CMK (cell line): Measurements from ENCODE around the gene BSND.

Experiments used
- DNase-seq: peaks from one replicate; pipeline ENCODE4 v3.0.0-alpha.2; 2010; ENCODE audit warnings: low read depth

BSND gene

DNA sequence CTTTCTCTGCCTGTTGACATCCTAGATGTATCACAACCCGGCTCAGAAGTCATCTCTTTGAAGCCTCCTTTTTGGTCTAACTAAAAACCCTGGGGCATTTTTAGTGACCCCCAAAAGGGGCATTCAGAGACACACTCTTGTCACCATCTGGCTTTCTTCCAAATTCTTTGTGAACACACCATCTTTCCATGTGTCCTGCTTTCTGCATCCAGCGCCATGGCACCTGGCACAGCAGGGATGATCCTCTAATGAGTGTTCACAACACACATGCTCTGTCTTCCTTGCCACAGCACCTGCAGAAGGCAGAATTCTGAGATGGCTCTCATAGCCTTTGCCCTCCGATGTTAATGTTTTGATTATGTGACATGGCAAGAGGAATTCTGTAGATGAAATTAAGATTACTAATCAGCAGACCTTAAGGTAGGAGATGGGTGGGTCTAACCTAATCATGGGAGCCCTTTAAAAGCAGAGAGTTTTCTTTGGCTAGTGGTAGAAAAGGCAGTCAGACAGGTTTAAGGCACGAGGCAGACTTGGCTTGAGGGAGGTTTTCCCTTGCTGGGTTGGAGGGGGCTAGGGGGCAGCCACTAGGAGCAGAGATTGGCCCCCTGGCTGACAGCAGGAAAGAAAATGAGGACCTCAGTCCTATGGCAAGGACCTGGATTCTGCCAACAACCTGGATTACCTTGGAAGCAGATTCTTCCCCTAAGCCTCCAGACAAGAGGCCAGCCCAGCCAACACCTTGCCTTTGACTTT lies 23.2 kb upstream of the BSND start:
- no peak for DNase-seq

DNA sequence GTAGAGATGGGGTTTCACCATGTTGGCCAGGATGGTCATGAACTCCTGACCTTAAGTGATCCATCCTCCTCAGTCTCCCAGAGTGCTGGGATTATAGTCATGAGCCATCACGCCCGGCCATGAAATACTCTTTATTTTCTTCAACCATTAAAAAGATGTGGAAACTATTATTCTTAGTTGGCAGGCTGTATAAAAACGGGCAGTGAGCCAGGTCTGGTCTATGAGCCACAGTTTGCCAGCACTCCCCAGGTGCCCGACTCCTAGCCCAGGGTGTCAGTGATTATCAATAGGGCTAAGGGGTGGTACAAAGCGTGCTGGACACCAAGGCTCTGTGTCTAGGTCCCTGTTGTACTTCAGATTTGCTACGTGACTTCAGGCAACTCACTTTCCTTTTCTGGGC lies 22.0 kb upstream of the BSND start:
- DNase-seq: no peak

- no peak for DNase-seq
These were observed 21.0 kb upstream of the BSND start for GRCh38 chr1:54977533-54978297.

DNA sequence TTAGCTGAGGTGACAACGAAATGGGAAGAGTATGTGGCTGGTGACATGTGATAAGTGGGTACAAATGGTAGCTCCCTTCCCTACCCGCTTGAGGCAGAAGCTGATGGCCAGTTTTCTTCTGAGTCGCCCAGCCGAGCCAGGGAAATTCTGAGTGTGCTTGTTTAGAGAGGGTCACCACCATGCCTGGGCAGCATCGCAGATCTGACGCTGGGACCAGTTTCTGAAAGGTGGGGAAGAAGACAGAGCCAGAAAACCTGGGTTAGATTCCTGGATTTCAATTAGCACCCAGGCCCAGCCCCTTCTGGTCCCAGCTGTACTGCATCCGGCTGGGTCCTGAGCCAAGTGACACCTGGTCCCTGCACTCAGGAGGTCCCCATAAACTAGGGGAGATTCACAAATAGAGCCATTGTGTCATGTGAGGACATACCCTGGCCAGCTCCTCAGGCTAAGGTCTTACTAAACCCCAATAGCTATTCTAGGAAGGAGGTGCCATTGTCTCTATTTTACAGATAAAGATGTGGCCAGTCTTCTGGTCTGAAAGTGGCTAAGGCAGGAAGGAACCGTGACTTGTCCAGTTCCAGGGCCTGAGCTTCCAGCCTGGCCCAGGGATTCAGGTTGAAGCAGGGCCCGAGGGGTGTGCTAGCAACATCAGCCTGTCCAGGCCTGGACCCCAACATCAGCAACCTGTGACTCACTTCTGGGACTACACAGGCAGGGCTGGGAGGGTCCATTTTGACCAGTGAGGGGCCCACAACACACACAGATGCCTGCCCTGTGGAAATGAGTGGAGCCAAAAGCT lies 20.0 kb upstream of the BSND start:
- DNase-seq: no peak

DNA sequence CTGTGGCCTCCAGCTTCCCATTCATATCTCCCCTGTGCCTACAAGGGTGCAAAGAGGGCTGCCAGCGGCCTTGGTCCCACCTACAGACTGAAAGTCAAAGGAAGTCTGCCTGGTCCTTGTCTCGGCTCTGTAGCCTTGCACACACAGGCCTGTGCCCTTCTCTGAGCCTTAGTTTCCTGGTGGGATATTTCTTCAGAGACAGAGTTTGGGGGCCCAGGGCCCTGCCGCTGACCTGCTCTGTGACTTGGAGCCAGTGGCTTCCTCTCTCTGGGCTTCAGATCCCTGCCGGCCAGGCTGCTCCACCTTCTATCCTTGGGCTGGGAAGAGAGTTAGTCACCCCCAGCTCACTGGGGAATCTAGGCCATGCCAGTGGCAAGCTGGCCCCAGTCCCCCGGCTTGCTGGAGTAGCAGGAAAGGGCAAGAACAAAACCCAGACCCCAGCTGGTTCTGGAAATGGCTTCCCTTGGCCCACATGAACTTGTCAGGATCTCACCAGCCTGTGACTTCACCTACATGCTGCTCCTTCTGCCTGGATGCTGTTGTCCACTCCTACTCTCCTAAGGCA lies 19.3 kb upstream of the BSND start:
- DNase-seq: no peak

DNA sequence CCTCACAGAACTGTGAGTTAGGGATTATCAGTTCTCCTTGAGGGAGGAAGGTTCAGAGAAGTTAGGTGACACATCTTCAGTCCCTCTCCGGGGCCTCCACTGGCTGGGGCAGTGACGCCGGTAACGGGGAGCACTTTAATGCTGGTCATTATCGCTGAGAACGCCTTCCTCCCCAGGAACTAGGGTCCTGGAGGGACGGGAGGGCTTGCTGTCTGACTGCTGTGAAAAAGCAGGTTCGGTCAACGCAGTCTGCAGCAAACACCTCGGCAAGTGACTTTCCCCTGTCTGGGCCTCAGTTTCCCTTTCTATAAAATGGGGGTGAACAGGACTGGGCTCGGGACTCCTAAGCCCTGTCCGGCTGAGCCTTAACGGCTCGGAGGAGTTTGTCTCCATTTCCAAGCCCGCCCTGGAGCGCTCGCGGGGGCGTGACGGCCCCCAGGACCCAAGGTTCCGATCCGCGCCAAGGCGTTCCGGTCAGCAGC lies 18.6 kb upstream of the BSND start:
- no peak for DNase-seq

- DNase-seq: no peak
These were observed 18.0 kb upstream of the BSND start, which contains the start of gene TMEM61 for GRCh38 chr1:54980528-54981241. Gene TMEM61, plus strand, starts transcription at chr1:54980628. Its CDS starts 438 bp downstream, at chr1:54981066.

- DNase-seq: no peak
These were observed 17.3 kb upstream of the BSND start for GRCh38 chr1:54981466-54981865.

DNA sequence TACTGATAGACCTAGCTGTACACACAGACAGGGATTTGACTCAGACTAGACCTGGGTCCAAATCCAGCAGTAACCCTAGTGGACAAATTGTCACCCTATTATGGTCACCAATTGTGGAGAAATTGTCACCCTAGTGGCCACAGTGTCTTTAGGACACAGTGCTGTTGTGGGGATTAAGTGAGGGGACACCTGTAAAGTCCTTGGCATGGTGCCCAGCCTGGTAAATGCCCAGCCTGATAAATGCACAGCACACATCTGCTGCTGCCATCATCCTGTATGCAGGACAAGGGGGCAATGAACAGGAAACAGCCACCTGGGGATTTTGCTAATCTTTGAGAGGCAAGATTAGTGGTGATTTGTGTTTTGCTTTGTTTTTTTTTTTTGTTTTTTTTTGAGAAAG lies 16.0 kb upstream of the BSND start:
- DNase-seq: no peak

DNA sequence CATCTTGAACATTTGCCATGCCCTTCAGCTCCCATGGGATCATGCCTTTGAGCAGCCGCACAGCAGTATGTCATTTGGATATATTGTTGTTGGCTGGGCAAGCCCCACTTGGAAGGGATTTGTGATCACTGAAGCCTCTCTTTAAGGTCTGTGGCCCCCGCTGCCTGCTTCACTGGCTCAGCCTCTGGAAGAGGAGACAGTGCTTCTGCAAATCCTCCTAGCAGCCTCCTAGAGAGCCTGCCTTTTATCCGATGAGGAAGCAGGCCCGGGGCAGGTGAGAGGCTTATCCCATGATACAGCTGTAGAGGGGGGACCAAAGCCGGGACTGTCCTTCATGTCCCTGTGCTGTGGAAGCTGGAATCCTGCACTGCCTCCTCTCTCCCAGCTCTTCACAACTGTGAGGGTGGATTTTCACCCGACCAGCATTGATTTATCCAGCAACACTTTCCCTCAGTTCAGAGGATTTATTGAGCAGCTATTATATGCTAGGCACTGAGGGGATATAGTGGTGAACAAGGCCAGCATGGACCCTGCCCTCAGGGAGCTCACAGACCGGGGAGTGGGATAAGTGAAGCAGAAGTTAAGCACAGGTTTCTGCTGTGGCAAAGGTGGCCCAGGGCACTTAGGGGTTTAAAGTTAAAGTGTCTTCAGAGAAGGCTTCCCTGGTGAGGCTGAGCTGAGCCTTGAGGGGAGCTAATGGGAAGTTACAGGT lies 14.4 kb upstream of the BSND start:
- no peak for DNase-seq

DNA sequence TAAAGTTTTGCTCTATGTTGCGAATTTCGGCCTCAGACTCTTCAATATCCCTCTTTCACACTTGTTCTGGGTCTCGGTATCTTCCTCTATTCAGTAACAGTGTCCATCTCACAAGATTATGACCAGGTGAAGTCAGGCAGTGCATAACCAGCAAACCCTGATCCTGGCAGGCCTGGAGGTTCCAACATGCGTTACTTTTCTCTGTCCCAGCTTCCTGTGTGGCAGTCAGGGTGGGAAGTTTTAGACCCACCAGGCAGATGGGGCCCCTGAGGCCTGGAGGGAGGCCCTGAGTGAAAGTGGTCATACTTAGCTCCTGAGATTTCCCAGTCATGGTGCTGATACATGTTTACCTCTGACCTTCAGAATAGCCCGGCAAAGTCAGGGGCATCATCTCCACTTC lies 13.2 kb upstream of the BSND start:
- DNase-seq: no peak

GRCh38 chr1:54986025-54986424 lies 12.7 kb upstream of the BSND start:
- no peak for DNase-seq

DNA sequence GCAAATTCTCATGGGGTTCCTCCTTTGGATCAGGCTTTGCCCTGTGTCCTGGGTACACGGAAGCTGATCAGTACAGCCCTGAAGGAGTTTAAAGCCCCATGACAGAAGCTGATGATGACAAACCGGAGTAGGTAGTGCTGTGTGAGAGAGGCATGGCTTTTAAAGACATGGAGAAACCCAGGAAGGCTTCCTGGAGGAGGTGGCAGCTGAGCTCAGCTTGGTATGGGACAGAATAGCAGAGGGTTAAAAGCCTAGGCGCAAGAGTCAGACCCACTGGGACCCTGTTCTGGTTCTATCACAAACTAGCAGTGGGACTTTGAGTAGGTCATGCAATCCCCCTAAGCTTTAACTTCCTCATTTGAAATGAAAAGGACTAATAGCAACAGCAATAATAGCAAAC lies 12.2 kb upstream of the BSND start:
- no peak for DNase-seq

- no peak for DNase-seq
These were observed 11.3 kb upstream of the BSND start for GRCh38 chr1:54987427-54987826.

DNA sequence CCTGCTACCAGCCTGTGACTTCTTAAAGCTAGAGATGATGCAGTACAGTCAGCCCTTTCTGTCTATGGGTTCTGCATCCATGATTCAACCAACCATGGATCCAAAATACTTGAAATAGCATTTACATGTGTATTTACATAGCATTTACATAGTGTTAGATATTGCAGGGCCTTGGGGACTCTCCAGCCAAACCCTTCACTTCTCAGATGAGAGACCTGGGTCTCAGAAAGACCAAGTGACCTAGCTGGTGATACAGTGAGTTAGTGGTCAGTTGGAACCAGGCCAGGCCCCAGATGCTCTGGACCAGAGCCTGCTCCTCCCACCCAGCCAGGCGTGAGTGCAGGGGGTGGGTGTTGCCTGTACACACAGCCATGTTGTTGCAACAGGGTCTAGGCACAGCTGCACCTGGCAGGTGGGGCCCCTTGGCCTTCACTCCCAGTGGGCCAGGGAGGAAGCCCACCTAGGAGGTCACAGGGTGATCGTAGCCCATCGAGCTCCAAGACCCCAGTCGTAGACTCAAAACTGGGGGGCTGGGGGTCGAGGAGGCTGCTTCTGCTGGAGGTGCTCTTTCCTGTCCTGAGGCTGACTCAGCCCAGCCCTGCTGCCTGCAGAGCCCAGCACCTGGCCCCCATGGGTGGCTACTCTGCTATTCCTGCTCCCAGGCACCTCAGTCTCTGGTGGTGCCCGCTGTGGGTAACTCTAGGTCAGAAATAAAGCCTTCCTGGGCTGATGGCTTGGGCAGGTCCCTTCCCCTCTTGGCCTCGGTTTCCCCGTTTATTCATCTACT lies 10.6 kb upstream of the BSND start:
- DNase-seq: no peak

DNA sequence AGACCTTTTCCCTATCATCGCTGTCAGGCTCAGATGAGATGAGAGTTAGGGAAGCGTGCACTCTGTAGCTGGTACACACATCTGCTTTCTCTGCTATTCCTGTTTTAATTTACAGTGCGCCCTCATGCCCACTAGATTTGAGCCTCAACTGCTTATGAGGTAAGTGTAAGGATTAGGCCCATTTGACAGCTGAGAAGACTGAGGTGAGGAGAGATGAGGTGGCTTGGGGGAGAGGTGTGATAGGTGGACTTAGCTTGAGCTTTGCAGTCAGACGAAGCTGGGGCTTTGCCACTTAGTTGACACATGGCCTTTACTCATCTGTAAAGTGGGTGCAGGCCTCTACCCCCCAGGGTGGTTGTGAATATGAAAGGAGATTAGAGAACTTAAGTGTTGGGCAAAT lies 9.8 kb upstream of the BSND start:
- DNase-seq: no peak

- DNase-seq: no peak
These were observed 9.3 kb upstream of the BSND start for GRCh38 chr1:54989473-54989872.

DNA sequence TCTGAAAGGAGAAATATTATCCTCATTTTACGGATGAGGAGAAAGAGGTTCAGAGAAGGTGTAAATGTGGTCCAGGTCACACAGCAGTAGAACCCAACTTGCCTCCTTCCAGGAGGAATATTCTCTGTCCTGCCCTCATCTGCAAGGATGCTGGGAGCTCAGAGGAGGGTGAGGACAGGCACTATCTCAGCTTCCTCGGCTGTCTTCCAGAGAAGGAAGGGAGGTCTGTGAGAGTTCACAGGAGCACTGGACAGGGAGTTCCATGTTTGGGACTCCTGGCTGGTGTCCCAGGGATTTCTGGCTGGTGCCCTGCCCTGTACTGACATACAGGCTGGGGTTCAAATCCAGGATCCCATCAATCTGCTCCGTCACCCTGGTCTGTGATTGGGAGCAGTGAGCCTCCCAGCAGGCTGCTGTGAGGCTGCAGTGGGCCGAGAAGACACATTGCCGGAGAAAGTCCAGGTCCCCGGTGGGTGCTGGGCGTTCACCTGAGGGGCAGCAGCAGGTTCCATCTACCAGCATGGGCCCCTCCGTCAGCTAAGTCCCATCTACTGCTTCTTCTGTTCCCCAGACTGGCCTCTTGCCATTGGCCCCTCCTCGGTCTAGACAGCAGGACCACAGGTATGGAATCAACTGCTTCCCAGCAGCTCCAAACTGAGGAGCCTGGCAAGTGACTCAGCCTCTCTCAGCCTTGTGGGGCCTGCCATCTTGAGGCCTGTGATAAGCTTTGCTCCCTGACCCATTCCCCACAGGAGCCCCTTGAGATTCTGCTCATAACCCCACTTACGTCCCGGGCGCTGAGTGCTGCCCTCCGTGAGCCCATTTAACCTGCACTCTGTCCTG lies 8.5 kb upstream of the BSND start:
- no peak for DNase-seq

DNA sequence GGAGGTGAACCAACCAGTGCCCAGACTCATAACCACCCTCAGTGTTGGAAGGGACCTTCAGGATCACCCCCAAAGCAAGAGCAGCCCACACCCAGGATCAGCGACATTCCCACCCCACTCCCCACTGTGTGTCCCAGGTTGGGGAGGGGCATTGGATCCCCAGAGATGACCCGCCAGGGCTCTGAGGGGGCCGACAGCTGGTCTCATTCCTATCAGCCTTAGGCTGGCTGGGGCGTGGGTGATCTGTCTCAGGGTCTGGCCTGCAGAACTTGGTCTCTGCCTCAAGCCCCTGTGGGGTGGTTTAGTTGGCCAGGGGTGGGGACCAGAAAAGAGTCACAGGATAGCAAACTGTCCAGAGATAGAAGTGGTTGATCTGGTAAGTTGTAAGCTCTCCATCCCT lies 7.8 kb upstream of the BSND start:
- no peak for DNase-seq
